HG03469 (cell line): ENCODE results near the gene GALNT9.

Experiments used
- ATAC-seq: cut with Tn5 transposase; IDR thresholded peaks from one replicate; pipeline ENCODE4 v1.9.1; 2021; ENCODE audit warnings: mild to moderate bottlenecking, moderate library complexity, moderate number of reproducible peaks; ENCODE audit not compliant: unreplicated experiment

GALNT9 gene

DNA sequence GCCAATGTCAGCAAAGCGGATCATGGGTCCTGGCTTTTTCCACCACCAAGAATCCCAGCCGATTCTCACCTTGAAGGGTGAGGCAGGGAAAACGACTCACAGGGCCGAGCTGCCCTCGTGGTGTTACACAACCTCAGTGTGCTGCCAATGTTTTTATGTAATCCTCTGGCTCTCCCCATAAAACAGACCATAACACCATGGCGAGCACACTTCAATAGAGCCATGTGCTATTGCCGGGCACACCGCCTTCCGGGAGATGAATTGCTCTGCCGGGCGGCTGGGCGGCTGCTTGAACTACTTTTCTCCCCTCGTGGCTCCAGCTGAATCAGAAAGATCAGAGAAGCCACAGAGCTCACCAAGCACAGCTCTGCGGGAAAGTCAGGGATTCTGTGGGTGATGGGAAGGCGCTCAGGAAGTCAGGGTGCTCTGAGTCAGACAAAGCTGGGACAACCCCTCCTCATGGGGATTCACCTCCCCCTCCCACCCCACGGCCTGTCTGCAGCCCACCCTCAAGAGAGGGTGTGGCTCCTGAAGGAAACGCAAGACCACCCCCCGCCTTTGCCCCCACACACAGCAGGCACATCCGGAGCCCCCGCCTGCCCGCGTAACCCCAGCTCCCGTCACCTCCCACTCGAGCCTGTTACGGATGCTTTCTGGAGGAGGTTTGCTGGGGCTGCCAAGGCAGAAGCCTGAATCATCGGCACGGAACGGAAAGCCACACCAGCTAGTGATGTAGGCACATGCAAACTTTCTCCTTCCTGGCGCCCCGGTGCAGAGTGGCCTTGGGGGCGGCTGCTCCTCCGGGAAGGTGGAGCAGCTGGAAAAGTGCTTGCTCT lies 1.8 kb downstream of the GALNT9 start:
- no peak for ATAC-seq

DNA sequence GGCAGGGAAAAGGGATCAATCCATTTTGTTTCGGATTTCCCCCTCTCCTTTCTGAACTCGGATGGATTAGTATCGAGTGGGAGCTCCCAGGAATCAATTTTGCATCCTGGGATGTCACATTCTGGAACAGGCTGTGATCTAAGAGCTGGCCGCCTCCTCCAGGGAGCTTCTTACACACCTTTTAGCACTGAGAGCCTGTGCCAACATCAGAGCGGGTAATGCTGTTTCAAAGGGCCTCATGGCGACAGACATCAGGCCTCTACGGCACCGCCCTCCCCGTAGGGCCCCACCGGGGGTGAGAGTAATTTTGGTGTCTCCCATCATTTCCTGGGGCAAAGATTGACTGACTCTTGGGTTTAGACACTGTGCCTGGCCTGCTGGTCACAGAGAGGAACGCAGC lies 2.7 kb downstream of the GALNT9 start:
- no peak for ATAC-seq

DNA sequence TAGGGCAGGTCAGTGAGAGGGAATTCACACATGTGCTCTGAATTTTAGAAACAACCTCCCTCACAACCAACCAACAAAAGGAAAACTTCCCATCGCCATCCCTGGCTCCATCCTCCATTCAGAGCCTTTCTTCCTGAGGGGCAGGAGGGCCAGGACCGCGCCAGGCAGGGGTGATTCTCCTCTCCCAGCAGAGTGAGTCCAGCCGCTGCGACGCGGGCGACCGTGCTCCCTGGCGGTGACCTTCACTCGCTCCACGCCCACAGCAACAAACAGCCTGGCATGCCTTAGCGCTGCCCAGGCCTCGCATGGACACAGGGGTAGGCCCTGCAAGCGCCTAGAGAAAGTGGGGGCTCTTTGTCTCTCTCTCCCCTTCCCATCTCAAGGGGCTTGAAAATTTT lies 3.7 kb downstream of the GALNT9 start:
- no peak for ATAC-seq

DNA sequence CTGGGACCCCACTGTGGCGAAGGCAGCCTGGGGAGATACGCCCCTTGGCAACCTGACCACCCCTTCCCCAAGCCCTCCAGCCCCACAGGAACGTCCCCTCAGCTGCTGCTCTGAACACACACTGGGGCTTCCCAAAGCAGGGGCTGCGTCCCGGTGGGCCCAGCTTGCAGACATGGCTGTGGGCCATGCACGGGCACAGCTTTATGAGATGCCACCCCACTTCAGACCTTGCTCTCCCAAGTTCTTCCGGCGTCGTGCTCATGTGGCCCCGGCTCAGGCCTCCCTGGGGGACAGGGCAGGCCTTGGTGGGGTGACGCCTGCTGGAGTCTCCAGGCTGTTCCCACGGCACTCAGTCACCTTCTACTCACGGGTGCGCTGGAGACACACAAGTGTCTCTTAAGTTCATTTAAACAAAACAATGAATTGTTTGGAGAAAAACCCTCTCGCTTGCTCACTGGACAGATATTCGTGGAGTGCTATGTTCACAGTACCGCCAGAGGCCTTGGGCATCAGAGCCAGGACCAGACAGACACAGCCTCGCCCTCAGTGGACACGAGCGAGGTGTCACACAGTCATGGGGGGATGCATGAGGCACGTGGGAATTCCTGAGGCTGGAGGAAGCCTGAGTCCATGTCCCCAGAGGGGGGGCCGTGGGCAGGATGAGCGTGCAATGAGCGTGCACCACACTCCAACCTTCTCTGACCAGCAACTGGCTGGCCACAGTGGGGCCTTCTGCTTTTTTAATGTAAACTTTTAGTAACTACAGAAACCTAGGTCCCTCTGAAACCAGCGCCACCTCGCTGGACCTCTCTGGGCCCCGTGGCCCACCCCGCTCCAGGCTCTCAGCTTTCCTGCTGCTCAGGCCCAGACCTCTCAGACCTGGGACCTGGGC lies 4.3 kb downstream of the GALNT9 start:
- no peak for ATAC-seq

DNA sequence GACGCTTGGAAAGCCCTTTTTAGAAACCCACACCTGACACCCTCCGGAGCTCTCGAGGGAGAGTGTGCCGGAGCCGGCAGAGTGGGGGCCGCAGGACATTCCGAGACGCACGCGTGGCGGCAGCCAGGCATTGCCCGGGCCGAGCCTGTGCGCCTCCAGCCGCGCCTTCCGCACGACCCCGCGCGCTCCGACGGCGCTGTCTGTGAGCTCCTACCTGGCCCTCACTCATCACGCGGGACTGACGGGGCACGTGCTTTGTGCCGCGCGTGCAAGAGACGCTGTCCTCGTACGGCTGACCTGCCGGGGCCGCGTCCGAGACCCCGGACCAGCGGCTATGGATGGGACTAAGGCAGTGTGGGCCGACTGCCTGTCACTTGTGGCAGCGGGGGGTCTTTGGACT lies 5.2 kb downstream of the GALNT9 start:
- ATAC-seq, result no peak

DNA sequence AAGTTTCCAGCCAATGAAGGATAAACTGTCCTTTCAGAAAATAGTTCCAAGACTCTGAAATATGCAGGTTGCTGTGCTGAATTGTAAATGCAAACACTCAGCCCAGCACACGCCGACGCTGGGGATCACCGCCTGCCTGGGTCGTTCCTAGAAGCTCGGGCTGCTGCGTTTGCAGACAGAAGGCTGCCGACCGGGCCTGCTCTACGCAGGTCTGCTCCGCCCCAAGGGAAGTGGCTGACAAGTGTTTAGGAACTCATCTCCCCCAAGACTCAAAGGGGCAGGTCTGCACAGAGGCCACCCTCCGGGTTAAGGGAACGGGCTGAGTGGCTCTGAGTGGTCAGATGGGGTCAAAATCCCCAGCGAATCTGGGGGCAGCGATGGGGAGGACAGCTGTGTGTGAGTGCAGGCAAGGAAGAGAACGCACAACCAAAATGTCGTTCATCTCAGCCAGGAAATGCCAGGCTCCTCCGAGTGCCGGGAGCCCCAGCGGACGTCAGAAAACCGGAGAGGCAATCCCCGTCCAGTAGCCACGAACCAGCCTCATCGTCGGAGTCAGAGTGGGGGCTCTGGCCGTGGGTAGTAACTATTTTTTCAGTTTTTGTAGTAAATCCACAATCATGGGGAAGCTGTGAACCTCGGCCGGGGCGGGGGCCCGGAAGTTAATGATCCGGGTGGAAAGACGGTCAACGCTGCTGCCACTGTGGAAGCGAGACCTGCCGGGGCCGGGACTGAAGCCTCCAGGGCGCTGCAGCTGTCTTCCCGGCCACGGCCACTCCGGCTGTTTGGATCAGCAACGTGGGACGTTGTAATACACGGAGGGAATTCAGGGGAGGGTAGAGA lies 6.0 kb downstream of the GALNT9 start:
- no peak for ATAC-seq

DNA sequence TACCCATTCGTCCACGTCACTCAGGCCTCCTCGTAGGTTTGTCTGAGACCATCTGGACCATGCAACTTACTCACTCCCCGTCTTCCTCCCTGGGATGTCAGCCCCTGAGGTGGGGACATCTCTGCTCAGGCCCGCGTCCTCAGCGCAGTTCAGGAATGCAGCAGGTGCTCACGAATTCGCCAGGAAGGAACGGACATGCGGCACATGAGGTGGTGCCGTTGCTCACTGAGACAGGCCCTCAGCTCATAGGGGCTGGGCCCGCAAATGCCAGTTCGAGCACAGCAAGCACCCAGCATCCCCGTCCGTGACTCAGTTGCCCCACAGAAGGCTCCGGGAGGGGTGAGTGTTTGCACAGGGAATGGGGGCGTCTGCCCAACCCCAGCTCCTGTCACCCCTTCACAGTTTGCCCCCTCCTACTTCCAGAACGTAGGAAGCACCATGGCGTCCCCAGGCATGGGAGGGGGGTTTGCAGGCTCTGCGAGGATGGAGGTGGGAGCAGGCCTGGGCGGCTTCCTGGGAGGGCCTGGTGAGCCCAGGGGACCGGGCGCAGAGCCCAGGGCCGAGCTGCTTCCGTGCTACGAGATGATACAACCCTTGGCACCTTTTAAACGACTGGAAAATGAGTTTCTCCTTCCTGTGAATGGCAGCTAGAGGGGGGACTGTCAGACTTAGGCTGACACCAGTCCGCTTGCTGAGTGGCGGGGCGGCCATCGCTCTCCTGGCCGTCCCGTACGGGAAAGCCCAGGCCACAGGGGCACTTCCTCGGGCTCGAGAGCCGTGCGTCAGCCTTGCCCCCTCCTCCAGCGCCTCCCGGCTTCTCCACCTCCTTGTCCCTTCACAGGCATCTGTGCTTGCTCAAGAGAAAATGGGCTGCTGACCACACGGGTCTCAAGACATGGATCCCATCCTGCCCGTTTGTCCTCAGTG lies 6.9 kb downstream of the GALNT9 start:
- ATAC-seq, result no peak

DNA sequence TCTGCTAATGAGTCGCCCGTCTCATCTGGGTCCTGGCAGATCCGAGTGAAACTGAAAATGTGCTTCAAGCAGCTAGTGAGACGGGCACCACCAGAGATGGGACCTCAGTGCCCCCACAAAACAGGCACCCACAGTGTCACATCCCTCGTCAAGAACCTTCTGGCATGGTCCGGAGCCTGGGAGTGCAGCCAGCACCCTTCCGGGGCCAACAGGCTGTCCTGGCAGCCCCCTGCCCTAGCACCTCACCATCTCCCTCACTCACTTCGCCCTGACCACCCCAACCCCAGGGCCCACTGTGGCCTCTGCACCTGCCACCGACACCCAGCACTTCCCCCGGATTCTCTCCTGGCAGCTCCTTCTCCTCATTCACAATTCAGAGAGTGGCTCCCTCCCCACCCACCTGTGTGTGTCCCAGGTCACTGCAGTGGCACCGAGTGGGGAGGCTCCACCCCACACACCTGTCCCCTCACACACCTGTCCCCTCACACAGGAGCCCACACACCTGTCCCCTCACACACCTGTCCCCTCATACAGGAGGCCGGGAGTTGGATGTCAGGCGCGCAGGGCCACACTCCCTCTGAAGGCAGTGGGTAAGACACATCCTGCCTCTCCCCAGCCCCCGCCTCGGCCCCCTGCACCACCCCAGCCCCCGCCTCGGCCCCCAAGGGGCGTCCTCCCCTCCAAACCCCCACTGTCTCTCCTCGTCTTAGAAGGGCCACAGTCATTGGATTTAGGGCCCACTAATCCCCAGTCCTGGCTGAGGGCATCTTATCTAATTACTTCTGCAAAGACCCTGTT lies 7.9 kb downstream of the GALNT9 start:
- no peak for ATAC-seq

DNA sequence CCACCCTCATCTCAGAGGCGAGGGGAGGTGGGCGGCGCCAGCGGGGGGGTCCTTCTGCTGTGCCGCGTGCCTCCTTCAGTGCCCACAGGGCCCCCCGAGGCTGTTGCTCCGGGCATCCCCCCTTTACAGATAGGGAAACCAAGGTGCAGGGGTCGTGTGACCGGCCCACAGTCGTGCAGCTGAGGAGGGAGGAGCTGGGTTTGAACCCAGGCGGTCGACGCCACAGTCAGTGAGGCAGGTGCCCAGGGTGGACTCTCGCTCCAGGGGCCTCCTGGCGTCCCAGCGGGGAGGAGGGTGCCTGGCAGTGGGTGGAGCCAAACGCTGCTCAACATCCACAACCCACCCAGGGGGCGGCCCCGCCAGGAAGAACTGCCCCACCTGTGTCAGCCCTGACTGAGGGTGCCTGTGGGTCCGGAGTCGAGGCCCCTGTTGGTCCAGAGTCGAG lies 8.6 kb downstream of the GALNT9 start:
- ATAC-seq, result no peak

DNA sequence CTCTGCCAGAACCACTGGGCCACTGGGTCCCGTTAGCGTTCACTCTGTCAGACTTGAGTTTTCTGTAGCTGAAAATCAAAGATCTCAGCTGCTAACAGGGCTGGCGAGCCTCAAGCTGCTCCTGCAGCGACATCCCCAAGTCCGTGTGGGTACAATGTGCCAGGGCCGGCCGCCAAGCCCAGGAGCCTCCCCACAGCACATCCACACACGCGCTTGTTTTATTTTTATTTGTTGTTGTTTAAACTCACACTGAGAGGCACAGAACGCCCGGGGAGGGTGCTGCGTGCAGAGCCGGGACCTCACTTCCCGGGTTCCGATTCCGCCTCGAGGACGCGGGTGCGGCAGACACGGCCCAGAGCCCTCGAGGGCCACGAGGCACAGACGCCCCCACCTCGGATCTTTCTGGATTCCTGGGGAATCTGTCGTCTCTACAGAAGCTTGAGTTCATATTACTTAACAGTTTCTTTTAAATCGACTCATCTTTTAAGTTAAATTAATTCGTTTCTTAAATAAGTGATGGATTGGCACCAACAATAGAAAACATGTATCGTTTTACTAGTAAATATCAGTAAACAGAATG lies 9.3 kb downstream of the GALNT9 start:
- no peak for ATAC-seq

DNA sequence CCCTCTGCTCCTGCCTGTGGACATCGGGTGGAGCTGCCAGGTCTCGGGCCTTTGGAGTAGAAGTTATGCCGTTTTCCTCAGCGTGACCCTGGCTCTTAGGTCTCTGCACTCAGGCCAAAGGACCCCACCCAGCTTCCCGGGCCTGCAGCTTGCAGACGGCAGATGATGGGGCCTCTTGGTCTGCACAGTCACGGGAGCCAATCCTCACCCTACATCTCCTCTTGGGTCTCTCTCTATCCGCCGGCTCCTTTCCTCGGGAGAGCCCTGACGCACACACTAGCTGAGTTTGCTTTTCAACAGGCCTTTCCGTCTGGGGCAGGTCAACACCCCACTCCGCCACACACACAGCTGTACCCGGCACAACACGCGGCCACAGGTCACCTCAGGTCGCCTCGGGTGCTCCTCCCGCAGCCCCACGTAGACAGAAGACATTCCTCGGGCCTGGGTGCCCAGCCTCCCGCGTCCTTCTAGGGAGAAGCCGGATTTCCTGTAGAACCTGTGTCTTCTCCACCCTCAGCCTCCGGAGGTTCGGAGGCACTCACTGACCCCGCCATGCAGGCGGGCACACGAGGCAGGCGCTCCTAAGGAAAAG lies 9.9 kb downstream of the GALNT9 start:
- ATAC-seq, result no peak

DNA sequence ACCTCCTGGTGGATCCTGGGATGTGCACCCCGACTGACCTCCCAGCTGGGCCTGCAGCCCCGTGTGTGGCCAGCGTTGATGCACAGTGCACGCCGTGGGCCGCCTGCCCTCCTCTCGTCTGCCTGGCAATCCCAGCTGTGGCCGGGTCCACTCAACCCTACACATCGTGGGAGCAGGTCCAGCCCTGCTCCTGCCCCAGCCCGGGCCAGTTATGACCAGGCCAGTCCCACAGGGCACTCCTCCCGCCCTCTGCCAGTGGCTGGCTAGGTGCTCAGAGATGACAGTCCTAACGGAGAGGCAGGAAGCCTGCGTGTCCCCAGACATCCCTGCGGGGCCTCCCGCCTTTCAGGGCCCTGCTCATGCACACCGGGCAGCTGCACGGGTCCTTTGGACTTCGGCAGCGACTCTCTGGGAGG lies 10.8 kb downstream of the GALNT9 start:
- ATAC-seq, result no peak

DNA sequence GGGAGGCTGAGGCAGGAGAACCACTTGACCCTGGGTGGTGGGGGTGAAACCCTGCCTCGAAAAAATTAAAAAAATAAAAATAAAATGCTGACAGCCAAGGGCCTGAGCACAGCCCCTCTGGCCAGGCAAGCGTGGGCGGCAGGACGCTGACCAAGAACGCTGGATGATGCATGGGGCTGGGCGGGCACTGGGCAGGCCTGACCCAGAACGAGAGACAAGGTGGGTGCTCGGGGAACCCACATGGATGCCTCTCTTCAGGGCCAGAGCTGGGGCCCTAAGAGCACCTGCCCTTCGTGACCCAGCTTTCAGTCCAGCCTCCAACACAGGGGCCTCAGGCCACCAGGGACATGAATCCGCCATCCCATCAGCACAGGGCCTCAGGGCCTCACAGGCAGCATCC lies 11.3 kb downstream of the GALNT9 start:
- ATAC-seq, result no peak

DNA sequence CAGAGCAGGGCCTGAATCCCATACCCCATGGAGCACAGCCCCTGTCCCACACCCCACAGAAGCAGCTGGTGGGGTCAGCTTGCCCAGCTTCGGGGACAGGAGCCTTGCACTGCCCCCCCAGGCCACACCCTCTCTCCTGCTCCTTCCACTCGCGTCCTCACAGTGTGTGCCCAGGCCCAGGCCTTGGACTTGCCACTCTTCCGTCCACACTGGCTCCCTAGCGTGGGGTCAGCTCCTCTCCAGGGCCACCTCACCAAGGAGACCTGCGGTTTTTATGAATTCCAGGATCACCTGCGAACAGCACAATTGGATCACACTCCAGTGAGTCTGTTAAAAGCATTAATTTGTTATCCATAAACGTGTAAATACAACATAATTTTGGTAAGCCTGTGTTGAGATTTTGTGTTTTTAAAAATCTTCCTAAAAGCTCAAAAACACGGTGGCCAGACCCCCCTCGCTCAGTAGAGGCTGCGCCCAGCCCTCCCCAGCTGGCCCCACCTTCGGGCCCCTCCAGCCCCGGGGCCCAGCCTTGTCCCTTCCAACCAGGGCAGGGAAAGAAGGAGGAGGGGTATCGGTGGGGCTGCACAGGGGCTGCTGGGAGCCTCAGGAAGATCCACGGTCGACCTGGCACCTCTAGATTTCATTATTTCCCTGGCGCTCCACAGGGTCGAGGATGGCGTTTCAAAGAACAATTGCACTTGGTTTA lies 12.0 kb downstream of the GALNT9 start:
- no peak for ATAC-seq

DNA sequence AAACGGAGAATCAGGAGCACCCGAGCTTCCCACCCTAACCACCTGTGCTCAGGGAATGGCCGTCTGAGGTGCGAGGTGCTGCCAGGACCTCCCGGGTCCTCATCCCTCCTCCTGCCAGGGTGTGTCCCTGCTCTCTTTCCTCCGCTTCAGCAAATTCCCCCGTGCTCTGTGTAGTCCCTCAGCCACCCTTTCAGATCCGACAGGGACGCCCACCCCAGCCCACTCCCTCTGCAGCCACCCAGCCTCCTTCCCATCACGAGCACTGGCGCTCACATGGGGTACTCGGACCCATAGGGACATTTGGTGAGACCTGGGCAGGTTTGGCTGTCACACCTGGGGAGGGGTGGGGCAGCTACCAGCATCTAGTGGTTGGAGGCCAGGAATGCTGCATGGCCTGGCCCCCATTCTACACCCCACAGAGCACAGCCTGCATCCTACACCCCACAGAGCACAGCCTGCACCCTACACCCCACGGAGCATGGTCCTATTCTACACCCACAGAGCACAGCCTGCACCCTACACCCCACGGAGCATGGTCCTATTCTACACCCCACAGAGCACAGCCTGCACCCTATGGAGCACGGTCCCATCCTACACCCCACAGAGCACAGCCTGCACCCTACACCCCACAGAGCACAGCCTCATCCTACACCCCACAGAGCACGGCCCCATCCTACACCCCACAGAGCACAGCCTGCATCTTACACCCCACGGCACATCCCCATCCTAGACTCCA lies 12.7 kb downstream of the GALNT9 start:
- no peak for ATAC-seq

DNA sequence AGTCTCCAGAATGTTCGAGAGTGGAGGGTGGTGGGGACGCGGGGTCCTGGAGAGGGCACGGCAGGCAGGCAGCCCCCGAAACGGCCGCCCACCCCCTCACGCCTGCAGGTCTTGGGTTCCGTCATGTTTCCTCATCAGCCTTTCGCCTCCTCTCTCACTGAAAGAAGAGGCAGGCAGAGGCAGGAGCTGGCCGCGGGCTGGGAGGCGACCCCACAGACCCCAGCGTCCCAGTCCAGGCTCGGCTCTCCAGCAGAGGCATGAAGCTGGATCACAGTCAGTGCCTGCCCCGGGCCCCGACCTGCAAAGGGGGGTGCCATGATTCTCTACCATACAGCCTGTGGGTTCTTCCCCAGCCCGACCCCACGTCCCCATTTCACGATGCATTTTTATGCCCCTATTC lies 13.4 kb downstream of the GALNT9 start:
- no peak for ATAC-seq

DNA sequence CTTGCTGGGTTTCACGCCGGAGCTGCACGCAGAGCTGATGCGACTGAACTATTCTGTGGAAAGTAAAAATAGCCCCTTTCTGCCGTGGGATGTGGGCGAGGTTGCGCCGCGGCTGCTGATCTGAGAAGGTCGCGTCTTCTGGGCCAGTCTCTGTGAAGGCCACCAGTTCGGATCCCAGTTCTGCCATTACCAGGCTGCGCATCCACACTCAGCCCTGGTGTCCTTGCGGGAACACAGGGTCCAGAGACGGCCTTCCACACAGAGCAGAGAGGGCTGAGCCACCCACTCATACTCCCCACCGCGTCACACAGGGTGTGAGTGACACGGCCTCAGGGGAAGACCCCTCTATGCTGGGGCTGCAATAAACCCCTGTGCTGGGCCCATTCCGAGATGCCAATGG lies 13.9 kb downstream of the GALNT9 start:
- ATAC-seq, result no peak
